Ovary (tissue), 3 donors: Measurements from ENCODE around the gene SLC50A1.
"Not testable (repeated sequence)": the region's sequence is repeated elsewhere in the genome, so short reads cannot be mapped to it uniquely, and the experiment has no call there.

Source experiments
- POLR2A ChIP-seq: fragments of 450-650 bp; IDR thresholded peaks from one replicate; pipeline ENCODE4 v1.6.1; 2017; ENCODE audit warnings: antibody characterized with exemption, mild to moderate bottlenecking, moderate library complexity
- TF ChIP-seq, protein P1 (sequence below), 3 donors: fragments of 450-650 bp in 2 of 3; fragments of 200-600 bp in 1 of 3; IDR thresholded peaks; one replicate each; pipeline versions ENCODE4 v1.5.1 to v1.8.0; 2016 to 2022; ENCODE audit warnings: antibody characterized with exemption in 3 of 3, mild to moderate bottlenecking in 1 of 3
- donor health status: DM: no; HTN: no; CAD: no.

DNA sequence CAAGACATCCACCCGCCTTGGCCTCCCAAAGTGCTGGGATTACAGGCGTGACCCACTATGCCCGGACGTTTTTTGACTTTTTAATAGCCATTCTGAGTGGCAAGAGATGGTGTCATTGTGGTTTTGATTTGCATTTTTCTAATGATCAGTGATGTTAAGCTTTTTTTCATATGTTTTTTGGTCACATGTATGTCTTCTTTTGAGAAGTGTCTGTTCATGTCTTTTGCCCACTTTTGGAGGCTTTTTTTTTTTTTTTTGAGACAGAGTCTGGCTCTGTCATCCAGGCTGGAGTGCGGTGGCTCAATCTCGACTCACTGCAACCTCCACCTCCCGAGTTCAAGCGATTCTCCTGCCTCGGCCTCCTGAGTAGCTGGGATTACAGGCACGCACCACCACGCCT, 29.0 kb downstream of the SLC50A1 start:
- TF ChIP-seq POLR2A, result not testable (repeated sequence)
- TF ChIP-seq, protein P1, sequence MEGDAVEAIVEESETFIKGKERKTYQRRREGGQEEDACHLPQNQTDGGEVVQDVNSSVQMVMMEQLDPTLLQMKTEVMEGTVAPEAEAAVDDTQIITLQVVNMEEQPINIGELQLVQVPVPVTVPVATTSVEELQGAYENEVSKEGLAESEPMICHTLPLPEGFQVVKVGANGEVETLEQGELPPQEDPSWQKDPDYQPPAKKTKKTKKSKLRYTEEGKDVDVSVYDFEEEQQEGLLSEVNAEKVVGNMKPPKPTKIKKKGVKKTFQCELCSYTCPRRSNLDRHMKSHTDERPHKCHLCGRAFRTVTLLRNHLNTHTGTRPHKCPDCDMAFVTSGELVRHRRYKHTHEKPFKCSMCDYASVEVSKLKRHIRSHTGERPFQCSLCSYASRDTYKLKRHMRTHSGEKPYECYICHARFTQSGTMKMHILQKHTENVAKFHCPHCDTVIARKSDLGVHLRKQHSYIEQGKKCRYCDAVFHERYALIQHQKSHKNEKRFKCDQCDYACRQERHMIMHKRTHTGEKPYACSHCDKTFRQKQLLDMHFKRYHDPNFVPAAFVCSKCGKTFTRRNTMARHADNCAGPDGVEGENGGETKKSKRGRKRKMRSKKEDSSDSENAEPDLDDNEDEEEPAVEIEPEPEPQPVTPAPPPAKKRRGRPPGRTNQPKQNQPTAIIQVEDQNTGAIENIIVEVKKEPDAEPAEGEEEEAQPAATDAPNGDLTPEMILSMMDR (IDR thresholded peaks at IDR 0.05), result not testable (repeated sequence)
